DOHH2 (cell line): ENCODE measurements around the gene NR2F1-AS1.
A peak's percentile ranks its signal among the peaks of the same experiment; 100 is the strongest.

Experiments
- CTCF ChIP-seq: fragments of 200-600 bp; sonication (generic); IDR thresholded peaks from one replicate; pipeline ENCODE4 v1.5.1; 2014; ENCODE audit warnings: antibody characterized with exemption, mild to moderate bottlenecking, low read depth, low read length; ENCODE audit not compliant: poor library complexity, severe bottlenecking
- EZH2phosphoT487 ChIP-seq: fragments of 200-600 bp; sonication (generic); IDR thresholded peaks from 2 replicates; pipeline ENCODE4 v1.6.1; 2017; ENCODE audit warnings: borderline replicate concordance, mild to moderate bottlenecking, antibody characterized with exemption, low read length, moderate library complexity, mixed read lengths

DNA sequence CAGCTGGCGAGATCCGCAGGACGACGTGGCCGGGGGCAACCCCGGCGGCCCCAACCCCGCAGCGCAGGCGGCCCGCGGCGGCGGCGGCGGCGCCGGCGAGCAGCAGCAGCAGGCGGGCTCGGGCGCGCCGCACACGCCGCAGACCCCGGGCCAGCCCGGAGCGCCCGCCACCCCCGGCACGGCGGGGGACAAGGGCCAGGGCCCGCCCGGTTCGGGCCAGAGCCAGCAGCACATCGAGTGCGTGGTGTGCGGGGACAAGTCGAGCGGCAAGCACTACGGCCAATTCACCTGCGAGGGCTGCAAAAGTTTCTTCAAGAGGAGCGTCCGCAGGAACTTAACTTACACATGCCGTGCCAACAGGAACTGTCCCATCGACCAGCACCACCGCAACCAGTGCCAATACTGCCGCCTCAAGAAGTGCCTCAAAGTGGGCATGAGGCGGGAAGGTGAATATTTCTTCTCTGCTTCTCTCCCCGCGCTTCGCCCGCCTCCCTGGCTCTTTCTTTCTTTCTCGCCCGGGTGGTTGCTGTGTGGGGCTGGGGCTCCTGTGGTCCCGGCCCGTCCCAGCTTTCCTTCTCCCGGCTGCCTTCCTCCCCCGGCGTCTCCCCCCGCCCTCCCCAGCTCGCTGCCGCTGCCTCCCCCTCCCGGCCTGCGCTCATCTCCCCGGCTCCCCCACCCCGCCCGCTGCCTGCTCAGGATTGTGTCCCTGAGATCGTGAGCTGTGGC is 4.2 kb upstream of the NR2F1-AS1 start:
- TF ChIP-seq CTCF: no peak
- peak; percentile 81; the same call in 1 of the 2 replicates for TF ChIP-seq EZH2phosphoT487
